ENCODE results near the gene CHST5.
A peak's percentile ranks its signal among the peaks of the same experiment; 100 is the strongest.
"Not testable (repeated sequence)": the region's sequence is repeated elsewhere in the genome, so short reads cannot be mapped to it uniquely, and the experiment has no call there.

Gene CHST5

GRCh38 chr16:75503801-75504200 lies 32.1 kb downstream of the CHST5 start:
- DNase-seq: no peak

DNA sequence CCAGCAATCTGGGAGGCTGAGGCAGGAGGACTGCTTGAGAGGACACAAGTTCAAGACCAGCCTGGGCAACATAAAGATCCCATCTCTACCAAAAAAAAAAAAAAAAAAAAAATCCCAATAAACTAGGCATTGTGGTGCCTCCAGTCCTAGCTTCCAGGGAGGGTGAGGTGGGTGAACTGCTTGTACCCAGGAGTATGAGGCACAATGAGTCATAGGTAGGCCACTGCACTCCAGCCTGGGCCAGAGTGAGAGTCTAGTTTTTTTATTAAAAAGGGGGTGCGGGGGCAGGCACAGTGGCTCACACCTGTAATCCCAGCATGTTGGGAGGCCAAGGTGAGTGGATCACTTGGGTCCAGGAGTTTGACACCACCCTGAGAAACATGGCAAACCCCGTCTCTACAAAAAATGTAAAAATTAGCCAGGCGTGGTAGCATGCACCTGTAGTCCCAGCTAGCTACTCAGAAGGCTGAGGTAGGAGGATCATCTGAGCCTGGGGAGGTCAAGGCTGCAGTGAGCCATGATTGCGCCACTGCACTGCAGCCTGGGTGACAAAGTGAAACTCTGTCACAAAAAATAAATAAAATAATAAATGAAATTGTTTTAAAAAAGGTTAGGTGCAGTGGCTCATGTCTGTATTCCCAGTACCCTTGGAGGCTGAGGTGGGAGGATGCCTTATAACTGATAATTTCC lies 32.8 kb downstream of the CHST5 start:
- no peak for DNase-seq

- not testable (repeated sequence) for DNase-seq
Measured at GRCh38 chr16:75501820-75502219, 34.1 kb downstream of the CHST5 start.

DNA sequence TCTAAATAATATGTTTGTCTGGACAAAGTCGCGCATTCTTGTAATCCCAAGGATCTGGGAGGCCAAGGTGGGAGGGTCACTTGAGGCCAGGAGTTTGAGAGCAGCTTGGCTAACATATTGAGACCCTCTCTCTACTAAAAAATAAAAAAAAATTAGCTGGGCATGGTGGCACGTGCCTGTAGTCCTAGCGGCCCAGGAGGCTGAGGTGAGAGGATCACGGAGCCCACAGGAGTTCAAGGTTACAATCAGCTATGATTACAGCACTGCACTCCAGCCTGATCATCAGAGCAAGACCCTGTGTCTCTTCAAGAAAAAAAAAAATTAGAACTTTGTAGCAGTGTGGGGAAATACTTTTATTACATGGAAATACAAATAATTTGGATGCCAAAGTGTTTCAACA lies 34.5 kb downstream of the CHST5 start:
- no peak for DNase-seq

DNA sequence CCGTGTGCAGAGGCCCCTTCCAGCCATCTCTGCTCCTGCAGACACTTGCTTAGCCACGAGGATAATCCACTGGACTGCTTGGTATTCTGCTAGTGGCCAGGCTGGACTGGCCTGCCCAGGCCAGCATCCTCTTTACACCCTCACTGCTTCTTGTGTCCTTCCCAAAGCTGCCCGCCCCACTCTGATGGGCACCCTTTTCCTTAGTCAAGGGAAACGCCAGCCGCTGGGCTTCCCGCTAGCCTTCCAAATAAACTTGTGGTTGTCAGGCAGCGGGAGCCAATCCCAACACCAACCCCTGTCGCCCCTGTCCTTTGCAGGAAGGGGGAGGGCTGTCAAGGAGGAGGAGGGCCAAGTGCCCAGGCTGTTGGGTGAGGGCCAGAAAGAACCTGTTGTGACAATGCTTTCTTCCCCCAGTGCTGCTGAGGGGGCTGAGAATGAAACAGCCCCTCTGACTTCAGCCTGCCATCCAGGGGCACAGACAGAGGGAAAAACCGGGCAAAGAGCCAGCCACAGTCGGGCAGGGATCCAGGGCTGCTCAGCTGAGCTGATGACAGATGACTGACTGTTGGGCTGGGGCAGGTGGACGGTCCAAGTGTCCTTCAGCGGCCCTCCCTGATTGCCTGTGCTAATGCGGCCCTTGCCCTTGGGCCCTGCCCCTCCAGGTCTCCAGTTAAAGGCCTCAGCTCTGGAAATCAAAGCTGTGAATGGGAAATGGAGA lies 37.1 kb downstream of the CHST5 start:
- DNase-seq: not testable (repeated sequence)

DNA sequence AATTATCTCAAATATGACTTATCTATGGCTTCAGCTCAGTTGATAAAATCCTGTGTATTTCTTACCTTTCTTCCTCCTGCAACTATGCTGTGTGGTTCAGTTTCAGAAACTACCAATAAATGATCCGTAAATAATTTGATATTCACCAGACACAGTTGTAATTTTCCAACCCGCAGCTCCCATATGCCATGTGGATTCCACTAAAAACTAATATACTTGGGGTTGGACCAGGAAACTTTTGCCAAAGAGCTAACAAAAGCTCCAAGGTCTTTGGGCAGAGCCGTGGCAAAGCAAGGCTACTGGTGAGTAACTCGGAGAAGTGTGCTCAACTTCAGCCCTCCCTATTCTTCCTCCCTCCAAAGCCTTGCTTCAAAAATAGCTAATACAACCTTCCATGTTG lies 38.4 kb downstream of the CHST5 start:
- no peak for DNase-seq

DNA sequence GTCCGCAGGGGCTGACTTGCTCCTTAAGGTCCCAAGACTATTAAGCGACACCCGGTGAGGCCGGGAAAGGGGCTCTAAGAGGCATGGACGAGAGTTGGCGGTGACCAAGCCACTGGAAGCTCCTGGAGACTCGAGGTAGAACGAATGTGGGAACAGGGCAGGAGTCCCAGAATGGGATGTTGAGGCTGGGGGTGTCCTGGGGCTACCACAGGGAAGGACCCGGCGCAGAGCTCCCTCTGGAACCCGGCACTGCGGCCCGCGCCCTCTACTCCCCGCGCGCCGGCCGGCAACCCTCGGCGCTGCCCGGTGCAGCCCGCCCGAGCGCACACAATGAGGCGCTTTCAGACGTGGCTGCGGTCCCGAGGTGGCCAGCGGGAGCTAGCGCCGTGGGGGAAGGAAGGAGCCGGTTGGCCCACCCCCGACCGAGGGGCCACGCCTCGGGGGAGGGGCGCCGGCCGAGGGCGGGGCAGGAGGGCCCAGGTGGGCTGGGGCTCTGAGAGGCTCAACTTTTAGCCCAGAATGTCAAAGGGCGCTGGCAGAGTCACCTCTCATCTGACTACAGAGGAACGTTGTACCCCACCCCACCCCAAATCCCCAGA lies 40.7 kb downstream of the CHST5 start, which contains the start of gene CHST6:
Gene CHST6 (minus strand): TSS at position 366 of the 599 bp plus-strand sequence. CDS start 15,613 bp downstream, outside the sequence.
- DNase-seq: peak in 1 of 2 donors; percentile 38

DNA sequence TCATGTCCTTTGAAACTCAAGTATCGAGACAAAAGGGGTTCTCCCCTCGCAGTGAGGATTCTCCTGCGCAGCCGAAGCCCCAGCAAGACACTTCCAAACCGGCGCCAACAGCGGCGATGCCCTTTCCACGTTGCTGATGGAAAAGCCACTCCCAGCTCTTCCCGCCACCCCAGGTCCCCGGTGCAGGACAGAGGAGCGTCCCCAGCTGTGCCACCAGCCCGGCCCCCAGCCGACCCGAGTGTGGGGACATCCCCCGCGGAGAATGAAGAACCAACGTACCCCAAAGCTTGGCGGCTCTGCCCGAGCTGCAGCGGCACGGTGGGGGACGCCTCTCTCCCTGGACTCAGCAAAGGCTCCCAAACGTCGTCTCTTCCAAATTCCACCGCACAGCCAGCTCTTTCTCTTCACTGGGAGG lies 41.2 kb downstream of the CHST5 start:
- no peak for DNase-seq

DNA sequence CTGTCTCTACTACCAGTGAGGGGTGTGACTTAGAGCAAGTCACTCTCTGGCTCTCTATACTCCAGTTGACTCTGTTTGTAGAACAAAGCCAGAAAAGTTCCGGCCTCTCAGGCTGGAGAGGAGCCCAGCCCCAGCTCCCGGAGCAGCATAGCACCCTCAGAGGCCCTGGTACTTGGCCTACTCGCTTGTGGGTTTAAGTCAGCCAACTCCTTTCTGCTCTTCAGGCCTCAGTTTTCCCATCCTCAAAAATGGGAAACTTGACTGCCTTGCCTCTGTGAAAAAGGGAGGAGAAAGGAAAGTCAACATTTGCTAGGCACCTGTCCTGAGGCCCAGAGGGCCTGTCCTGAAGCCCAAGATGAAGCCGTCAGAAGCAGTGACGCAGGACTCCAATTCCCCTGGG lies 41.7 kb downstream of the CHST5 start:
- no peak for DNase-seq

- no peak for DNase-seq
Measured at GRCh38 chr16:75491876-75492275, 44.0 kb downstream of the CHST5 start.

- no peak for DNase-seq
Measured at GRCh38 chr16:75488322-75488721, 47.6 kb downstream of the CHST5 start.

GRCh38 chr16:75486676-75487313 lies 49.1 kb downstream of the CHST5 start:
- no peak for DNase-seq

- DNase-seq: no peak
Measured at GRCh38 chr16:75486014-75486675, 49.8 kb downstream of the CHST5 start.

DNA sequence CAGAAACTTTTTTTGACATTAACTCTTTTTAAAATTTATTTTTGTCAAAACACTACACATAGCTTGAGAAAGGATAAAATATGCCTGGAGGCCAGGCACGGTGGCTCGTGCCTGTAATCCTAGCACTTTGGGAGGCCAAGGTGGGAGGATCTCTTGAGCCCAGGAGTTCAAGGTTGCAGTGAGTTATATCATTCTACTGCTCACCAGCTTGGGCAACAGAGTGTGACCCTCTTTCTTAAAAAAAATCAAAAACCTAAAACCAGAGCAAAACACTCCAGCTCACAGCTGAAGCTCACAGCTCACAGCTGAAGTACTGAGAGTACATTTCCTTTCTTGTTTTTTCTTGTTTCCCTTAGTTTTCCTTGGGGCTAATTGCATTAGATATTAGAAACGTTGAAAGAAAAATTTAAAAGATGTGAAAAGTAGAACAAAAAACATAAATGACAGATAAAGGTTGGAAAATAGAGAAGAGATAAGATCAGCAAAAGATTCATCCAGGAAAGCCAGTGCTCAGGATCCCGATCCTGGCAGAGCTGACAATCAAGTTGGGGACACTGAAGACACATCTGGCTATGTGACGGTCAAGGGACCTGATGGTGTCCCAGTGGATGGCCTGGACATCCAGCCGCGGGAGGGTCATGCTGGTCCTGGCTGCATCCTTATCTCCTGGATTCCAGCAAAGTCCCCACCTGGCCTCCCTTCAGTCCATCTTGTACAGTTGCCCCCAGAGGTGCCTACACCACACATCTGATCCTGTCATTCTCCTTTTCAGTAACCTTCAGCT lies 50.5 kb downstream of the CHST5 start:
- no peak for DNase-seq

DNA sequence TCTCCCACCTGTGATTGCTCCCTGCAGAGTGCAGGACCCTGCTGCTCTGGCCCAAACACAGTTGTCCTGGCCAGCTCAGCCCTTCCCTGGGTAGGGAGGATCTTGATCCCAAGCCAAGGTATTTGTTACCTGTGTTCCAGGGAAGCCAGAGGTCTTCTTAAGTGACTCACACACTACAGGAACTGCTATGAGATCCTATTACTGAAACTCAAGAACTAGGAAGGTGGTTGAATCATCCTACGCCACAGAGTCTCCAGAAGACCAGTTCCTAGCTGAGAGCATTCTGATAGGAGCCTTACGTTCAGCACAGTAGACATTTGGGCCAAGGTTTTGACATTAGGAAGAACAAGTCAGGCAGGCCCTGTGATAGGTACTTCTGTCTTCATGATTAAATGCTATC lies 52.7 kb downstream of the CHST5 start:
- DNase-seq: no peak

- DNase-seq: no peak
Measured at GRCh38 chr16:75482434-75483205, 53.3 kb downstream of the CHST5 start.

DNA sequence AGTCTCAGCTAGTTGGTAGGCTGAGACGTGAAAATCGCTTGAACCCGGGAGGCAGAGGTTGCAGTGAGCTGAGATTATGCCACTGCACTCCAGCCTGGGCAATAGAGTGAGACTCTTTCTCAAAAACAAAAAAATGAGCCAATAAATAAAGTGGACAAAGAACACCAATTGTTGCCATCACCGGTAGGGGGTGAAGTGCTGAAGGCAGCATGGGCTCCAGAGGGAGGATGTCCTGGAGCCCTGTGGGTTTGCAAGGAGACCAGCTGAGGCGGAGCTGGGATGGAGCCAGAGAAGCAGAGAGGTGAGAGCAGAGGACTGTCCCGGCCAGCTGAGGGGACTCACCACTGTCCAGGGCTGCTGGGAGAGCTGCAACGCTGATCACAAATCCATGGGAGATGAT lies 54.4 kb downstream of the CHST5 start:
- DNase-seq: no peak

DNA sequence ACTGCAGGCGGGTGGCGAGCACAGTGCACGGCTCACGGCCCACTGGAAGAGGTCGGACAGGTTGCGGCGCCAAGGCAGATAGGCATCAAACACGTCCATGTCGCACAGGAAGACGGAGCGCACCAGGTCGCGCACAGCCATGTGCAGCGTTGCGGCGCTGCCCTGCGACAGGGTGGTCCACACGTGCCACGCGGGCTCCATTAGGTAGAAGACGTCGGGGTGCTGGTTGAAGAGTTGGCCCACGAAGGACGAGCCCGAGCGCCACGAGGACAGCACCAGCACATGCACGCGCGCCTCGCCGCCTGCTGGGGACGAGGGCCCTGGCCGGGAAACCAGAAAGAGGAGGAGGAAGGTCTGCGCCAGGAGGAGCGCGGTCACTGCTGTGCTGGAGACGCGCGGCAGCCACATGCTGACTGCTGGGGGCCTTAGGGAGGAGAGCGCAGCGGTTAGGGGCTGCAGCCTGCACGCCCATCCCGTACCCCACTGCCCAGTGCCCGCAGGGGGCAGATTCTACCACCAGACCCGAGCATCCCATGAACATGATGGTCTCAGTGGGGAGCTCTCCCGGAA lies 56.4 kb downstream of the CHST5 start:
- DNase-seq: no peak

Data from inflammatory macrophage (primary cell).